HG02938 (cell line): Measurements from ENCODE around the gene PDCD2L.
"Not testable (repeated sequence)": the region's sequence is repeated elsewhere in the genome, so short reads cannot be mapped to it uniquely, and the experiment has no call there.

Experiments used
- ATAC-seq: cut with Tn5 transposase; IDR thresholded peaks from one replicate; pipeline ENCODE4 v1.9.1; 2021; ENCODE audit warnings: mild to moderate bottlenecking, moderate library complexity; ENCODE audit not compliant: unreplicated experiment

PDCD2L gene

DNA sequence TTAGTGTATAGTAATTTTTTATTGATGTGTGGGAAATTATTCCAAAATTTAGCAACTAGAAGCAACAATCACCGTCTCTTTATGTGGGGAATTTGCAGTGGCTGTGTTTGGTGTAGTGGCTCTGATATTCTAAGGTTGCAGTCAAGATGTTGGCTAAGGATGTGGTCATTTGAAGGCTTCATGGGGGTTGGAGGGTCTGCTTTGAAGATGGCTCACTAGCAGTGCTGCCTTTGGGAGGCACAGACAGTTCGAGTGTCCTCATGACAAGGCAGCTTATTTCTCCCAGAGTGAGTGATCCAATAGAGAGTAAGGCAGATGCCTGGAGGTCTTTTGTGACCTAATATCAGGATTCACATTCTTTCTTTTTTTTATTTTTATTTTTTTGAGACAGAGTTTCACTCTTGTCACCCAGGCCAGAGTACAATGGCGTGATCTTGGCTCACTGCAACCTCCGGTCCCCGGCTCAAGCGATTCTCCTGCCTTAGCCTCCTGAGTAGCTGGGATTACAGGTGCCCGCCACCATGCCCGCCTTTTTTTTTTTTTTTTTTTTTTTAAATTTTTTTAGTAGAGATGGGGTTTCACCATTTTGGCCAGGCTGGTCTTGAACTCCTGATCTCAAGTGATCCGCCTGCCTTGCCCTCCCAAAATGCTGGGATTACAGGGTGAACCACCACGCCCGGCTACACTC, 30.5 kb upstream of the PDCD2L start:
- ATAC-seq = no peak

DNA sequence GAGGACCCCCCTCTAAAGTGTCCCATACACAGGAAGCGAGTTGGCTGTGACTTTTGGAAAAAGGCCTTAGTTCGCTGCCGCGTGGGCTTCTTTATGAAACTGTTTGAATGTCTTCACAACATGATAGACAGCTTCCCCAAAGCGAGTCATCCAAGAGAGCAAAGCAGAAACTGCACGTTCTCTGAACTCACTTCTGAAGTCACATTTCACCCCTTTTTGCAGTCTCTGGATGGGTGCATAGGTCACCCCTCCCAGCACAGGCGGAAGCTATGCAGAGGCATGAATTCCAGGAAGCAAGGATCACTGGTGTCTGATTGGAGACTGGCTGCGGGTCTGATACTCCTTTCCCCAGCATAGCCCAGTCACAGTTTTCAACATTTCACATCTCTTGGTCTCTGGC, 28.6 kb upstream of the PDCD2L start:
- ATAC-seq = no peak

DNA sequence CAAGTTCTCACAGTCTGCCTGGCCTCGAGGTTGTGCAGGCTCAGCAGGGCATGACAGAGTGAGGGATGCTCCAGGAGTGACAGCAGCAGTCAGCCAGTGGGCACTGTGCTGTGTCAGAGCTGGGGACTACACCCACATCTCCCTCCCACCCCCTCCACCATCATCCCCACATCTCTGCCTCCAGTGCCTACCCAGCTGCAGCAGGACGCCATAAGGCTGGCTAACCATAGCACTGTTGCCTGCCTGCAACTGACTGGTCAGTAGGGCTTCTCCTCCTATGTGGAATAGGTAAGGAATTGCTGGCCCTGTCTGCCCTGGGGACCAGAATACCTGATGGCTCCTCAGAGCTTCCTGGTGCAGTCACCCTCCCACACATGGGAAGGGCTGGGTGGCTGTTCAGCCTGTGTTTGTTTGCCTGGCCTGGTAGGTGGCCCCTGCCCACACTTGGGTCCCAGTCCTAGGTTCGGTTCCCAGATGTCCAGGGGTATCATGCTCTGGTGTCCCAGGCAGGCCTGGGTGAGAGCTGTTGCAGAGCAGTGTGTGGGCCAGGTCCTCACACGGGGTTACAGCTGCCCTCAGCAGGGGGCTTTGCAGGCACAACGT, 23.5 kb upstream of the PDCD2L start:
- ATAC-seq = no peak

DNA sequence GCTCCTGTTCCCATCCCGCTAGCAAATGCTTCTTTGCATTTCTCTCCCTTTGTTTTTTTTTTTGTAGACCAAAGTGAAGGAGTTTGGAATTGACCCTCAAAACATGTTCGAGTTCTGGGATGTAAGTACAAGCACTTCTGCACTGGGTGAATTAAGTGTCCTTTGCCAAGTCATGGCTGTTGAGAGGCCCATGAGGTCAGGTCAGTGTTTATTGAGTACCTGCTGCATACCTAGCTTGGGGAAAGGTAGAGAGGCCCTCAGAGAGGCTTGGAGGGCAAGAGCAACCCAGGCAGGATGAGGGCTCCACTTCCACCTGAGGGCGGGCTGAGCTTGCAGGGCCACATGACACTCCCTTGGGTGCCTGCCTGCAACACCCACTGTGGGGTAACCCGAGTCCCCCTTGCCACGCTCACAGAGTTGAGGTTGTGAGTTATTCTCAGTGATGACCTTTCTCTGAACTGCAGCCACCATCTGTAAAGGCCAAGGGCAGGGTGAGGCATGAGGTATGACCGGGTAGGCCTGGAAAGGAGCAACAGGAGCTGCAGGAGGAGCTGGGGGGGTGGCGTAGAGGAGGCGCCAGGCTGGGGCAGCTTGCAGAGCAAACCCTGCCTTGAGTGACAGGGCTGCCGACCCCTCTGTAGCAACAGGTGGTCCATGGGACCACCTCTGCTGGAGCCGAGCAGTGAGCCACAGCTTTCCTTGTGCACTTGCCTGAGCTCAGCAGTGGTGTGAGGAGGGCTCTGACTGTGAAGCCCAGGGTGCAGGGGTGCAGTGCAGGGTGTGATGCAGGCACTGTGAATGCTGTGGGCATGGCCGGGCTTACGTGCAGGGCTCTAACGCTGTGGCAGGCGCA, 22.6 kb upstream of the PDCD2L start:
- ATAC-seq = no peak

DNA sequence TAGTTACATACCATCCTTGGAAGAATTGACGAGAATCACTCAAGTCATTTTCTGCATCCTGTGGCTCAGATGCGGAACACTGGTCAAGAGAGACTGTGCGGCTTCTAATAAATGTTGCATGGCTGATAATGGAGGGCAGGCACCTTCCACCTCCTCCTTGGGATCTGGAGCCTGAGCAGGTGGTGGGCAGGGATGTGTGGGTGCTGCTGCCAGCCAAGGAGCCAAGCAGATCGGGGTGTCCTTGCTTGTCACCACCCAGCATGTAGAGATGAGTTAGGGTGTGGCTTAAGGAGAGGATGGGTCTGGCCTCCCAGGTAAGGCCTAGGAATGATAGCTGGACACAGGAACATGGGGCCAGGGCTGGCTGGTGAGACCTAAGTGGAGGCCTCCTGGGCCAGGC, 21.7 kb upstream of the PDCD2L start:
- ATAC-seq = no peak

DNA sequence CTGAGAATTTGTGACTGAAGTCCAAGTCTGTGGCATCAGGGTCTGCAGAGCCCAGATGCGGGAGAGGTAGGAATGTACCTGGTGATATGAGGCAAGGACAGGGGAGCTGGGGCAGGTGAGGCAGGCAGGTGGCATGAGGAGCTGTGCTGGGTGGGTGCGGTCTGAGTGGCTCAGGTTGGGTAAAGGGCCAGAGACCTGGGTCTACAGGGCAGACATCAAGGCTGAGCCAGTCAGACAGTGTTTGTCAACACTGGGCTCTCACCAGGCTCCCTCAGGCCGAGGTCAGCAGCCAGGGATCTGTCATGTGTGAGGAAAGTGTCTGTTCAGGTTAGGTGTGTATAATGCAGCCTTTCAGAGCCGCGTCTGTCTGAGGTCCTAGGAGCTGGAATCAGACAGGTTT, 20.6 kb upstream of the PDCD2L start:
- no peak for ATAC-seq

DNA sequence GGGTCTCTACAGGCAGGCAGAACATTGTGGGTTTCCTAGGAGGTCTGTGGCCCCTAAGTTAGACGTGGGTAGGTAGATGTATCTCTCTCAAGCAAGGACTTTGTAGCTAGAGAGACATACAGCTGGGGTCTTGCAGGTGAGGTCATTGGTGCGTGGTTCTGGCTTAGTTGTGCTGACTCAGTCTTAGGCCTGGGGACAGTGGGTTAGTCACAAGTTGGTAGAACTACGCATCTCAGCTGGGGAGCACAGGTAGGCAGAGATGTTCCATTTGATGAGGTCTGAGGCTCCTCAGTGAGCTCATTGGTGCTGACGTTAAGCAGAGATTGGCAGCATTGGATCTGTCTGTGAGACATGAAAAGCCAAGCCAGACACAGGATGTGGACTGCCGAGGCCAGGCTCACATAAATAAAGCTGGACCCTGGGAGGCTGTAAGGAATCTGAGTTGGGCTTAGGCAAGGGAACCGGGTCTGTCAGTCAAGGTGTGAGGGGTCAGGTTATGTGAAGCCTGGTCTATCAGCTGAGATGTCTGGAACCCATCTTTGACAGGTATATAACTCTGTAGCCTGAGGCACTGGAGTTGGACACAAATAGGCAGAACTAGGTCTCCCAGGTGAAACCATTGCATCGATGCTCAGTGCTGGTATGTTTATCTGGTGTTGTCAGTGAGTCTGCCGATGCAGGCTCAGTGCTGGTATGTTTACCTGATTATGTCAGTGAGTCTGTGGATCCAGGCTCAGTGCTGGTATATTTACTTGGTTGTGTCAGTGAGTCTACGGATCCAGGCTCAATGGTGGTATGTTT, 17.4 kb upstream of the PDCD2L start:
- no peak for ATAC-seq

DNA sequence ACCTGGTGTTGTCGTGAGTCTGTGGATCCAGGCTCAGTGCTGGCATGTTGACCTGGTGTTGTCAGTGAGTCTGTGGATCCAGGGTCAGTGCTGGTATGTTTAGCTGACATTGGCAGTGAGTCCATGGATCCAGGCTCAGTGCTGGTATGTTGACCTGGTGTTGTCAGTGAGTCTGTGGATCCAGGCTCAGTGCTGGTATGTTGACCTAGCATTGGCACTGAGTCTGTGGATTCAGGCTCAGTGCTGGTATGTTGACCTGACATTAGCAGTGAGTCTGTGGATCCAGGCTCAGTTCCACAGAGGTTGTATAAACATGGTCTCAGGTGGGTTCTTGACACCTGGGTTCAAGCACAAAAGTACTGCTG, 16.8 kb upstream of the PDCD2L start:
- no peak for ATAC-seq

DNA sequence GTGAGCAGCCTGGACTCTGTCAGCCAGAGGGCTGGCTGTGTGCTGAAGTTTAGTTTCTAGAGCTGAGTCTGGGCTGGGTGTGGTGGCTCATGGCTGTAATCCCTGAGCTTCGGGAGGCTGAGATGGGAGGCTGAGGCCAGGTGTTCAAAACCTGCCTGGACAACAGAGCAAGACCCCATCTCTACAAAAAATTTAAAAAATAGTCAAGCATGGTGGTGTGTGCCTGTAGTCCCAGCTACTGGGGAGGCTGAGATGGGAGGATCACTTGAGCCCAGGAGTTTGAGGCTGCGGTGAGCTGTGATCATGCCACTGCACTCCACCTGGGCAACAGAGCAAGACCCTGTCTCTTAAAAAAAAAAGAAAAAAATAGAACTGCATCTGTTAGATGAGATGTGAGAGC, 15.5 kb upstream of the PDCD2L start:
- not testable (repeated sequence) for ATAC-seq

DNA sequence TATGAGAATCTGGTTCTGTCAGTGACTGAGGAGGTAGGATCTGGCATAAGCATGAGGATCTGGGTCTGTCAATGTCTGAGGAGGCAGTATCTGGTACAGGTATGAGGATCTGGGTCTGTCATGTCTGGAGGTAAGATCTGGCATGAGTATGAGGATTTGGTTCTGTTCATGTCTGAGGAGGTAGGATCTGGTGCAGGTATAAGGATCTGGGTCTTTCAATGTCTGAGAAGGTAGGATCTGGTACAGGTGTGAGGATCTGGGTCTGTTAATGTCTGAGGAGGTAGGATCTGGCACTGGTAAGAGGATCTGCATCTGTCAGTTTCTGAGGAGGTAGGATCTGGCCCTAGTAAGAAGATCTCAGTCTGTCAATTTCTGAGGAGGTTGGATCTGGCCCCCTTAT, 12.4 kb upstream of the PDCD2L start:
- ATAC-seq = no peak

DNA sequence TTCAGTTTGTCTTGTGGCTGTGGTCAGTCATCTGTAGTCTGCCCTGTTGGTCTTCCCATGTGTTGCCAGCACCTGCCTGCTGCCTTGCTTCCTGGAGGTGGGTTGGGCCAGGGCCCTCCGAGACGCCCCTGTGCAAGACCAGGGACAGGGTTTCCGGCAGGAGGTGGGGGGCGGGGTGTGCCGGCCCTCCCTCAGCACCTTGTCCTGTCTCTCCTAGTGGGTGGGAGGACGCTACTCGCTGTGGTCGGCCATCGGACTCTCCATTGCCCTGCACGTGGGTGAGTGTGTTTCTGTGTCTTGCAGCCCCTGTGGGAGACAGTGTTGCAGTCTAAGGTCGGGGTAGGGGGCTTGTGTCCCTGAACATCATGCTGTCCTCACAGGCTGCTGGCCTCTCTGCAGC, 11.2 kb upstream of the PDCD2L start:
- no peak for ATAC-seq

DNA sequence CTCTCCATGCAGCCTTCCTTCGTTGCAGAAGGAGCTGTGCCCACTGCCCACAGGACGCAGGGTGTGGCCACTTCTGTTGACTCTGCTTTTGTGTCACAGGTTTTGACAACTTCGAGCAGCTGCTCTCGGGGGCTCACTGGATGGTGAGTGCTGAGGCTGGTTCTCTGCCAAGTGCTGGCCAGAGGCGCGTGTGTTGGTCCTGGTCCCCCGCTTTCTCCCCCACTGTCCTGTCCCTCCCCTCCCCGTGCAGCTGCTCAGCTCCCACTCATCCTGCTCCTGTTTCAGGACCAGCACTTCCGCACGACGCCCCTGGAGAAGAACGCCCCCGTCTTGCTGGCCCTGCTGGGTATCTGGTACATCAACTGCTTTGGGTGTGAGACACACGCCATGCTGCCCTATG, 10.6 kb upstream of the PDCD2L start:
- no peak for ATAC-seq

DNA sequence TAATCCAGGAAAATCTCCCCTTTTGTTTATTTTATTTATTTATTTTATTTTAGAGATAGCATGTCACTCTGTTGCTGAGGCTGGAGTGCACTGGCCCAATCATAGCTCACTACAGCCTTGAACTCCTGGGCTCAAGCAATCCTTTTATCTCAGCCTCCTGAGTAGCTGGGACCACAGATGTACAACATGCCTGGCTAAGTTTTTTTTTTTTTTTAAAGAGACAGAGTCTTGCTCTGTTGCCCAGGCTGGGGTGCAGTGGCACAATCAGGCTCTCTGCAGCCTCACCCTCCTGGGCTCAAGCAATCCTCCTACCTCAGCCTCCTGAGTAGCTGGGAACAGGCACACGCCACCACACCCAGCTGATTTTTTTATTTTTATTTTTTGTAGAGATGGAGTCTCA, 6.3 kb upstream of the PDCD2L start:
- ATAC-seq = no peak

DNA sequence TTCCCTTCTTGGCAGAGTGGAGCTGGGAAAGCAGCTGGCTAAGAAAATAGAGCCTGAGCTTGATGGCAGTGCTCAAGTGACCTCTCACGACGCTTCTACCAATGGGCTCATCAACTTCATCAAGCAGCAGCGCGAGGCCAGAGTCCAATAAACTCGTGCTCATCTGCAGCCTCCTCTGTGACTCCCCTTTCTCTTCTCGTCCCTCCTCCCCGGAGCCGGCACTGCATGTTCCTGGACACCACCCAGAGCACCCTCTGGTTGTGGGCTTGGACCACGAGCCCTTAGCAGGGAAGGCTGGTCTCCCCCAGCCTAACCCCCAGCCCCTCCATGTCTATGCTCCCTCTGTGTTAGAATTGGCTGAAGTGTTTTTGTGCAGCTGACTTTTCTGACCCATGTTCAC, 4.3 kb upstream of the PDCD2L start:
- ATAC-seq = no peak

DNA sequence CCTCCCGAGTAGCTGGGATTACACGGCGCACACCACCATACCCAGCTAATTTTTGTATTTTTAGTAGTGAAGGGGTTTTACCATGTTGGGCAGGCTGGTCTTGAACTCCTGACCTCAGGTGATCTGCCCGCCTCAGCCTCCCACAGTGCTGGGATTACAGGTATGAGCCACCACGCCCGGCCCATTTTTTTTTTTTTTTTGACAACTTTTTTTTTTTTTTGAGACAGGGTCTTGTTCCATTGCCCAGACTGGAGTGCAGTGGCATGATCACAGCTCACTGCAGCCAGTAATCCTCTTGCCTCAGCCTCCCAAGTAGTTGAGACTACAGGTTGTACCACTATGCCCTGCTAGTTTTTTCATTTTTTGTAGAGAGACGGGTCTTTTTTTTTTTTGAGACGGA, 3.4 kb upstream of the PDCD2L start:
- ATAC-seq = not testable (repeated sequence)

DNA sequence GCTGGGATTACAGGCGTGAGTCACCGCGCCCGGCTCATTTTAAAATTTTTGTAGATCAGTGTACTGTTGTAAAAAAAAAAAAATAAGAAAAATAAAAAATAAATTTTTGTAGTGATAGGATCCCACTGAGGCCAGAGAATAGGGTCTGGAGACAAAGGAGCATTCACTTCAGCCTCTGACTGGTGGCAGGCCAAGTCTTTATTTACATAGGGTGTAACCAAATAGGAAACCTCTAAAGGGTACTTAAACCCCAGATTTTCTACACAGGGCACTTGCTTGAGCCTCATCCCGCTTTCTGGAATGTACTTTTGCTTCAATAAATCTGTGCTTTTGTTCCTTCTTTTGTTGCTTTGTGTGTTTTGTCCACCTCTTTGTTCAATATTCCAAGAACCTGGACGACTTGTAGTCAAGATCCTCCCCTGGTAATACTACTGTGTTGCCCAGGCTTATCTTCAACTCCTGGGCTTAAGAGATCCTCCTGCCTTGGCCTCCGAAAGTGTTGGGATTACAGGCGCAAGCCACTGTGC, 2.1 kb upstream of the PDCD2L start:
- ATAC-seq = no peak

DNA sequence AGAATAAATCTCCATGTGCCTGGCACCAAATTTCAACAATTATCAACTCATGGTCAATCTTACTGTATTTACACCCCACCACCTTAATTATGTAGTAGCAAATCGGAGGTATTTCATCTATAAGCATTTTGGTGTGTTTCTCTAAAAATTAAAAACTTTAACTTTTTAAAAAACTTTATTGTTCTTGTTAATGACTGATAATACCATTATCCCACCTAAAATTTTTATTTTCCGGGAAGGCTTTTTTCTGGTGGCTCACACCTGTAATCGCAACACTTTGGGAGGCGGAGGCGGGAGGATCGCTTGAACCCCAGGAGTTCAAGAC, 453 bp upstream of the PDCD2L start:
- no peak for ATAC-seq

DNA sequence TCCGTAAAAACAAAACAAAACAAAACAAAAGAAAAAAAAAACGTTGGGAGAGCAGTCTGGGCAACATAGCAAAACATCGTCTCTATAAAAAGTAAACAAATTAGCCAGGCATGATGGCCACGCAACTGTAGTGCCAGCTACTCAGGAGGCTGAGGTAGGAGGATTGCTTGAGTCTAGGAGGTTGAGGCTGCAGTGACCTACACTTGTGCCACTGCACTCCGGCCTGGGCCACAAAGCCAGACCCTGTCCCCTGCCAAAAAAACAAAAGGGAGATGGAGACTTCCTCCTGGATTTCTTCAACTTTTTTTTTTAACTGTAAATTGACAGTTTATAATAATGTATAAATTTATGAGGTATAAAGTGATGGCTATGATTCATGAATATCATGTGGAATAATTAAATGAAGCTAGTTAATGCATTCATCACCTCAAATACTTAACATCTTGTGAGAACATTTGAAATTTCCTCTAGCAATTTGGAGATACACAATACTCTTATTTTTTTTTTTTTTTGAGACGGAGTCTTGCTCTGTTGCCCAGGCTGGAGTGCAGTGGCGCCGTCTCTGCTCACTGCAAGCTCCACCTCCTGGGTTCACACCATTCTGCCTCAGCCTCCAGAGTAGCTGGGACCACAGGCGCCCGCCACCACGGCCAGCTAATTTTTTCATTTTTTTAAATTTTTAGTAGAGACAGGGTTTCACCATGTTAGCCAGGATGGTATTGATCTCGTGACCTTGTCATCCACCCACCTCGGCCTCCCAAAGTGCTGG, 1.9 kb downstream of the PDCD2L start:
- ATAC-seq = no peak

DNA sequence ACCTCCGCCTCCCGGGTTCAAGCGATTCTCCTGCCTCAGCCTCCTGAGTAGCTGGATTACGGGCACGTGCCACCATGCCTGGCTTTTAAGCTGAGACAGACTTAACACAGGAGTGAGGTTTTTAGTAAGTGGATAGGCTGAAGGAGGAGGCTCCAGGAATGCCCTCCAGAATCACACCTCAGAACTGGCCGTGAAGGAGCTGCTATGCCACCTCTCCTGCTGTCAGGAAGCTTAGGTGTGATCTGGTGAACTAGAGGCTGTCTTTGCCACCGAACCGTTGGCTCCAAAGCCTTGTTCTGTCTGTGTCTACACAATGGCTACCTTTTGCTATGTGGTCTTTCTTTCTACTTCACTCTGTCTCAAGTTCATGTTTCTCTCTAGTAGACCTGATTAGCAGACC, 4.2 kb downstream of the PDCD2L start:
- no peak for ATAC-seq
